ENCODE results near the gene ZSWIM3.

DNA sequence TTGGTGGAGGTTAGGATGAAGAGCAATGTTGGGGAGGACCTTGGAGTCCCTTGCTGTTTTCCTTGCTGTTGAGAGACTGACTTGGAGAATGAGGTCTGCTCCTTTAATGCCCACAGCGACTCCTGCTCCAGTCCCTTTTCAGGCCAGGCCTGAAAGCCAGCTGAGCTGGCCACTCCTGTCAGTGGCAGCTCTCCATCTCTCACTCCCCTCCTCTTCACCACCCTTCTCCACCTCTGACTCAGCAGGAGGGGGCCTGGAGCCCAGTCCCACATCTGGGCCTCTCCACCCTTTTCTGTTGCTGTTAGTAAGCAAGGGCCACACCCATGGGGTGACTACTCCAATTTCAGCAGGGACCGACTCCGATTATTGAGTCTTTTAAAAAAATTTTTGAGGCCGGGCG is 21.6 kb upstream of the ZSWIM3 start:
- no peak for TF ChIP-seq ZNF296 (CRISPR knock-in tag; conservative IDR thresholded peaks at IDR 0.05)
- TF ChIP-seq FOXJ3 (CRISPR knock-in tag; IDR thresholded peaks at IDR 0.05; ENCODE audit: borderline replicate concordance) = no peak
- TF ChIP-seq, protein P1, sequence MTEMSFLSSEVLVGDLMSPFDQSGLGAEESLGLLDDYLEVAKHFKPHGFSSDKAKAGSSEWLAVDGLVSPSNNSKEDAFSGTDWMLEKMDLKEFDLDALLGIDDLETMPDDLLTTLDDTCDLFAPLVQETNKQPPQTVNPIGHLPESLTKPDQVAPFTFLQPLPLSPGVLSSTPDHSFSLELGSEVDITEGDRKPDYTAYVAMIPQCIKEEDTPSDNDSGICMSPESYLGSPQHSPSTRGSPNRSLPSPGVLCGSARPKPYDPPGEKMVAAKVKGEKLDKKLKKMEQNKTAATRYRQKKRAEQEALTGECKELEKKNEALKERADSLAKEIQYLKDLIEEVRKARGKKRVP (CRISPR knock-in tag; IDR thresholded peaks at IDR 0.05) = no peak
- TF ChIP-seq POLR2A (IDR thresholded peaks at IDR 0.05; ENCODE audit: insufficient read depth in 1 of 2, low read depth in 2 of 2, low read length in 2 of 2) = no peak
- TF ChIP-seq, protein P2, sequence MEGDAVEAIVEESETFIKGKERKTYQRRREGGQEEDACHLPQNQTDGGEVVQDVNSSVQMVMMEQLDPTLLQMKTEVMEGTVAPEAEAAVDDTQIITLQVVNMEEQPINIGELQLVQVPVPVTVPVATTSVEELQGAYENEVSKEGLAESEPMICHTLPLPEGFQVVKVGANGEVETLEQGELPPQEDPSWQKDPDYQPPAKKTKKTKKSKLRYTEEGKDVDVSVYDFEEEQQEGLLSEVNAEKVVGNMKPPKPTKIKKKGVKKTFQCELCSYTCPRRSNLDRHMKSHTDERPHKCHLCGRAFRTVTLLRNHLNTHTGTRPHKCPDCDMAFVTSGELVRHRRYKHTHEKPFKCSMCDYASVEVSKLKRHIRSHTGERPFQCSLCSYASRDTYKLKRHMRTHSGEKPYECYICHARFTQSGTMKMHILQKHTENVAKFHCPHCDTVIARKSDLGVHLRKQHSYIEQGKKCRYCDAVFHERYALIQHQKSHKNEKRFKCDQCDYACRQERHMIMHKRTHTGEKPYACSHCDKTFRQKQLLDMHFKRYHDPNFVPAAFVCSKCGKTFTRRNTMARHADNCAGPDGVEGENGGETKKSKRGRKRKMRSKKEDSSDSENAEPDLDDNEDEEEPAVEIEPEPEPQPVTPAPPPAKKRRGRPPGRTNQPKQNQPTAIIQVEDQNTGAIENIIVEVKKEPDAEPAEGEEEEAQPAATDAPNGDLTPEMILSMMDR (CRISPR knock-in tag; IDR thresholded peaks at IDR 0.05) = no peak
- TF ChIP-seq ARHGAP35 (CRISPR knock-in tag; IDR thresholded peaks at IDR 0.05; ENCODE audit: borderline replicate concordance) = no peak
- no peak for TF ChIP-seq ZFP90 (CRISPR knock-in tag; IDR thresholded peaks at IDR 0.05; ENCODE audit: borderline replicate concordance)
- TF ChIP-seq ZNF891 (CRISPR knock-in tag; IDR thresholded peaks at IDR 0.05) = no peak
- TF ChIP-seq, protein P3, sequence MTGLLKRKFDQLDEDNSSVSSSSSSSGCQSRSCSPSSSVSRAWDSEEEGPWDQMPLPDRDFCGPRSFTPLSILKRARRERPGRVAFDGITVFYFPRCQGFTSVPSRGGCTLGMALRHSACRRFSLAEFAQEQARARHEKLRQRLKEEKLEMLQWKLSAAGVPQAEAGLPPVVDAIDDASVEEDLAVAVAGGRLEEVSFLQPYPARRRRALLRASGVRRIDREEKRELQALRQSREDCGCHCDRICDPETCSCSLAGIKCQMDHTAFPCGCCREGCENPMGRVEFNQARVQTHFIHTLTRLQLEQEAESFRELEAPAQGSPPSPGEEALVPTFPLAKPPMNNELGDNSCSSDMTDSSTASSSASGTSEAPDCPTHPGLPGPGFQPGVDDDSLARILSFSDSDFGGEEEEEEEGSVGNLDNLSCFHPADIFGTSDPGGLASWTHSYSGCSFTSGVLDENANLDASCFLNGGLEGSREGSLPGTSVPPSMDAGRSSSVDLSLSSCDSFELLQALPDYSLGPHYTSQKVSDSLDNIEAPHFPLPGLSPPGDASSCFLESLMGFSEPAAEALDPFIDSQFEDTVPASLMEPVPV (CRISPR knock-in tag; IDR thresholded peaks at IDR 0.05) = no peak
- no peak for TF ChIP-seq RAD21 (CRISPR knock-in tag; IDR thresholded peaks at IDR 0.05)
- no peak for TF ChIP-seq ZNF224 (CRISPR knock-in tag; IDR thresholded peaks at IDR 0.05)

All from HepG2 (cell line).